A549 (cell line): Measurements from ENCODE around the gene KDM3A.

Experiments
- CTCF ChIP-seq: fragments of >200 bp; sonication (Bioruptor Twin); formaldehyde crosslinking; IDR thresholded peaks from 3 replicates; pipeline ENCODE4 v1.5.1; 2016
- MAZ ChIP-seq: fragments of 150-350 bp; IDR thresholded peaks from 2 replicates; pipeline ENCODE4 v1.6.1; 2014; ENCODE audit warnings: antibody characterized with exemption, low read depth, low read length, borderline replicate concordance
- ZSCAN20 ChIP-seq: fragments of 250-450 bp; sonication (Bioruptor Pico); IDR thresholded peaks from 2 replicates; pipeline ENCODE4 v1.8.0; 2022; ENCODE audit warnings: mild to moderate bottlenecking, moderate library complexity

- TF ChIP-seq MAZ (no peak), ZSCAN20 (CRISPR knock-in tag) (no peak), CTCF (no peak)
Measured at GRCh38 chr2:86433137-86433536, 8.0 kb upstream of the KDM3A start.
